GM19438 (cell line): ENCODE measurements around the gene ZNF678.
"Not testable (repeated sequence)": the region's sequence is repeated elsewhere in the genome, so short reads cannot be mapped to it uniquely, and the experiment has no call there.

Experiments
- ATAC-seq: cut with Tn5 transposase; IDR thresholded peaks from one replicate; pipeline ENCODE4 v1.9.1; 2021; ENCODE audit warnings: low read depth; ENCODE audit not compliant: unreplicated experiment

ZNF678 gene

GRCh38 chr1:227589777-227590176 is 26.4 kb downstream of the ZNF678 start:
- ATAC-seq, result not testable (repeated sequence)

DNA sequence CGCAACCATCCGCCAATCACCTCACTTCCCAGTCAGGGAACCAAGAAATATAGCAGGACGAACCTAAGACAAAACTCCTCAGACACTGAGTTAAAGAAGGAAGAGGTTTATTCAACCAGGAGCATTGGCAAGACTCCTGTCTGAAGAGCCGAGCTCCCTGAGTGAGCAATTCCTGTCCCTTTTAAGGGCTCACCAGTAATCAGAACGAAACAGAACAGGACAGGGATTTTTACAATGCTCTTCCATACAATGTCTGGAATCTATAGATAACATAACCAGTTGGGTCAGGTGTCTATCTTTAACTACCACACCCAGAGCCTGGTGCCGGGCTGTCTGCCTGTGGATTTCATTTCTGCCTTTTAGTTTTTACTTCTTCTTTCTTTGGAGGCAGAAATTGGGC is 32.9 kb downstream of the ZNF678 start:
- ATAC-seq, result not testable (repeated sequence)

DNA sequence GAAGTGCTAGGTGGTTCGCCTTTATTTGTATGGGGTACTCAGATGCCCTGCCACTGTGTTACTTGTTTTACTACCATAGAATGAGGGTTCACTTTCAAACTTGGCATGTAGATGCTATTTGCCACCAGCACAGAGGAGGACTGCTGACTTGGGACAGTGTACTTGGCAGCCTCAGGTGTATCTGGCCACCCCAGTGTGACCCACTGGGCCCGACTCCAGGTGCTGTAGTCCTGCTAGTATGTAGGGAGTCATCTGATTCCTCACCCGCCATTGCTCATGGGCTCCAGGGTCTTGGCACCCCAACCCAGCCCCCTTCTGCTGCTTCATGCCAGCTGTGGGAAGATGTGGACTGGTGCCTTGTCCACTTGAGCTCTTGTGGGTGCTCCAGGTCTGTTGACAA is 40.0 kb downstream of the ZNF678 start:
- no peak for ATAC-seq

- ATAC-seq, result no peak
These were observed 41.1 kb downstream of the ZNF678 start for GRCh38 chr1:227604446-227604845.

- ATAC-seq, result not testable (repeated sequence)
These were observed 42.9 kb downstream of the ZNF678 start for GRCh38 chr1:227606271-227606670.

- ATAC-seq, result no peak
These were observed 44.1 kb downstream of the ZNF678 start for GRCh38 chr1:227607336-227607898.

DNA sequence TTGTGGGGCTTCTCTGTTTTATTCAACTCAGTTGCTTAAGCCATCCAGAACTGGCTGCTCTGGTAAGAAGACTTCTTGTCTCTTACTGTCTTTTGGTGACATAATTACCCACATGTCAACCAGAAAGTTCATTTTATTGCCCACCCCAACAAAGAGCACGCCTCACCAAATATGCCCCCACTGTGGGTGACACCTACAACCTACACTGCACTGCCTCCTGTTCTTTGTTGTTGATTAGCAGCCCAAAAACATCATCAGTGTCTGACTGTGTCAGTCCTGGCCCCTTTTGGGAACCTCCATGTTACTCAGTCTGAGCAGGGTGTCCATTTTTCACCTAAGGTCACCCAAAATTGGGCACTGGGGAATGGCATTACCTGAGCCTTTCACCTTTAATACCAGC is 49.3 kb downstream of the ZNF678 start:
- no peak for ATAC-seq

GRCh38 chr1:227613526-227613925 is 50.2 kb downstream of the ZNF678 start:
- no peak for ATAC-seq

DNA sequence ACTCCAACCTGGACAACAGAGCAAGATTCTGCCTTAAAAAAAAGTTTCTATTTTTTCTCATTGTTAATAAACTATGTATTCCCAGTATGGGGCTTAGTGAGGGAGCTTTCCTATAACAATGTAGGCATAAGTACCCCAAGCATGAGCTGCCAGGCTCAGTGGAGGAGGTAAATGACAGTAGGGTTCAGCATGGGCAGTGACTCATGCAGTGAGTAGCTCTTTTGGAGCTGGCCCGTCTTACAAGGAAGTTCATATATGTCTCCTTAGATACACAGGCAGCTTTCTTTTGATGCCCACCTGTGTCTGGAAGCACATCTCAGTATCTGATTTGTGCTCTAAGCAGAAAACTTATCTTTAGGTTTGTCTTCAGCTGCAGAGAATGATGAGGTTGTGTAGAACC is 57.9 kb downstream of the ZNF678 start:
- no peak for ATAC-seq

DNA sequence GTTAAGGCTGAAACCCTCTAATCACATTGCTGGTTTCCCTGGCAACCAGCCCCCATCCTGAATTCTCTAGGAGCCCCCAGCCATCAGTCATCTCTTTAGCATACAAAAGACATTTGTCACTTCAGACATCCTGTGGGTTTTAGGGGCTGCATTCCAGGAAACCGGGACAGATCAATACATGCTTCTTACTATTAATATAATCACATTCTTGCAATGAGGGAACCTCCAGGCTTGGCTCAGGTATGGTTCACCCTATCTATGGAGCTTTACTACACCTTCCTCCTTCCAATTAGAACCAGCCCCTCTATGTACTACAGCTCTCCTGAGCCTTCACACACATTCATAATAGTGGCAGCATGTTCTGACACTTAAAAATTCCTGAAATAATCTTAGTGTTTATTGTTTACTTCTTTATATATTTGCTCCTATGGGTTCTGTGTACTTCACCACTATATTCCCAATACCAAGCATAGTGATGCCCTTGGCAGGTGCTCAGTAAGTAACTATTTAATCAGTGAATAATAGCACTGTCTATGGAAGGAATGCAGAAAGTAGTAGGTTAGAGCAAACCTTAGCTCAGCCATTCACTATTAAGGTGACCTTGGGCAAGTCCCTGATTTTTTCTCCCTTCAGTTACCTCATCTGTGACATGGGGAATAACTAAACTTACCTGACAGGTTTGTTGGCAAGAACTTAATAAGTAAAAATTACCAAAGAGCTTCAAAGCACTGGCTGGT is 59.6 kb downstream of the ZNF678 start:
- no peak for ATAC-seq

DNA sequence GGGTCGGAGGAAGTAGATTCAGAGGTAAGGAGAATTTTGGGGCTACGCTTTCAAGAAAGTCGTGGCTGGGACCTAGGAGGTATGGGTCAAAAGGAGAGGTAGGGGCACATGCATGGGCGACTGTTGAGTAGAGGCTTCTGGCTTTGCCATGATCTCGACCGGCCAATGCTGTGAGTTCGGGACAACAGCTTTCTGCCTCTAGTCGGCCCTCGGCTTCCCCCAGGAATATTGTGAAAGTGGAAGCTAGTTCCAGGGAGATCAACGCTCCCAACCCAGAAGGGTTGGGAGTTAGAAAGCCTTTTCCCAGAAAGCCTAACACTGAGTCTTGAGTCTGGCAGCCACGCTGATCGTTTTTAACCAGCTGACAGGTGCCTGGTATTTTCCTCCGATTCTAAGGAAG is 69.0 kb downstream of the ZNF678 start:
- no peak for ATAC-seq

DNA sequence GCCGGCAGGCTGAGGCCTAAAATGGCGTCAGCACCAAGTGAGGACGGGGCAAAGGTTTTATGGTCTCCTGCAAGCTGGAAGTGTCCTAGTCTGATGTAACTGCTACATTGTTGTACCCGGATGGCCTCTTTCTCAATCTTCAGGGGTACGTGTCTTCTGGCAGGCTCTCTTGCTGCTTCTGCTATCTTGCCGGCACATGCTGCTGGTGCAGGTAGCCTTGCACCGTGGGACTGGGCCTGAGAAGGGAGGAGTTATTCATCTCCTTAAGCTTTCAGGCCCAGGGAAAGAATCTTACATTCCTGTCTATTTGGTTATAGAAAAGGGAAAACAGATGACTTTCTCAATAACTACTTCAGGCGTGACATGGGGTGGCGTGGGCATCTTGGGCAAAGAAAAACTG is 72.2 kb downstream of the ZNF678 start:
- ATAC-seq, result no peak

DNA sequence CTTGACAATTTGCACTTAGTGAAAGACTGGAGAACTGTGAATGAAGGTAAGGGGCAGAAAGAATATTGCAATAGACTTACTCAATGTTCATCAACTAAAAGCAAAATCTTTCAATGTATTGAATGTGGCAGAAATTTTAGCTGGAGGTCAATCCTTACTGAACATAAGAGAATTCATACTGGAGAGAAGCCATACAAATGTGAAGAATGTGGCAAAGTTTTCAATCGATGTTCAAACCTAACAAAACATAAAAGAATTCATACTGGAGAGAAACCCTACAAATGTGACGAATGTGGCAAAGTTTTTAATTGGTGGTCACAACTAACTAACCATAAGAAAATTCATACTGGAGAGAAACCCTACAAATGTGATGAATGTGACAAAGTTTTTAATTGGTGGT is 91.1 kb downstream of the ZNF678 start:
- no peak for ATAC-seq

DNA sequence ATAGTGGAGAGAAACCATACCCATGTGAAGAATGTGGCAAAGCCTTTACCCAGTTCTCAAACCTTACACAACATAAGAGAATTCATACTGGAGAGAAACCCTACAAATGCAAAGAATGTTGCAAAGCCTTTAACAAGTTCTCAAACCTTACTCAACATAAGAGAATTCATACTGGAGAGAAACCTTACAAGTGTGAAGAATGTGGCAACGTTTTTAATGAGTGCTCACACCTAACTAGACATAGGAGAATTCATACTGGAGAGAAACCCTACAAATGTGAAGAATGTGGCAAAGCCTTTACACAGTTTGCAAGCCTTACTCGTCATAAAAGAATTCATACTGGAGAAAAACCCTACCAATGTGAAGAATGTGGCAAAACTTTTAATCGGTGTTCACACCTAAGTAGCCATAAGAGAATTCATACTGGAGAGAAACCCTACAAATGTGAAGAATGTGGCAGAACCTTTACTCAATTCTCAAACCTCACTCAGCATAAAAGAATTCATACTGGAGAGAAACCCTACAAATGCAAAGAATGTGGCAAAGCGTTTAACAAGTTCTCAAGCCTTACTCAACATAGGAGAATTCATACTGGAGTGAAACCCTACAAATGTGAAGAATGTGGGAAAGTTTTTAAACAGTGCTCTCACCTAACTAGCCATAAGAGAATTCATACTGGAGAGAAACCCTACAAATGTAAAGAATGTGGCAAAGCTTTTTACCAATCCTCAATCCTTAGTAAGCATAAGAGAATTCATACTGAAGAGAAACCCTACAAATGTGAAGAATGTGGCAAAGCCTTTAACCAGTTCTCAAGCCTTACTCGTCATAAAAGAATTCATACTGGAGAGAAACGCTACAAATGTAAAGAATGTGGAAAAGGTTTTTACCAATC is 91.7 kb downstream of the ZNF678 start:
- ATAC-seq, result no peak

DNA sequence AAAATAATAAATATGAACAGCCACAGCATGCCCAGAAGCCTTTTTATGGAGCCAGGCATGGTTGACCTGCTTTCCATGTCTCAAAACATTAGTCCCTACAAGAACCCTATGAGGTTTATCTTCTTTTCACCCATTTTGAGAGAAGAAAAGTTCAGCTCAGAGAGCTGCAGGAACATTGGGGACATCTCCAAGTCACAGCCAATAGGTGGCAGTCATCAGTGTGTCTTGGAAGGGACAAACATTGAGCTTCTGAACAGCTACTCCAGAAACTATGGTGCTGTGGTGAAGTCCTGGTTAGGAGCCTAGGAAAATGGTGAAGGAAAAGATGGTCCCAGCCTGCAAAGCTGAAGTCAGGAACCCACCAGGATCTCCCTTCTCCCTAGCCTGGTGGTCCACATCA is 98.1 kb downstream of the ZNF678 start:
- ATAC-seq, result no peak

GRCh38 chr1:227662933-227663332 is 99.6 kb downstream of the ZNF678 start:
- ATAC-seq, result no peak

DNA sequence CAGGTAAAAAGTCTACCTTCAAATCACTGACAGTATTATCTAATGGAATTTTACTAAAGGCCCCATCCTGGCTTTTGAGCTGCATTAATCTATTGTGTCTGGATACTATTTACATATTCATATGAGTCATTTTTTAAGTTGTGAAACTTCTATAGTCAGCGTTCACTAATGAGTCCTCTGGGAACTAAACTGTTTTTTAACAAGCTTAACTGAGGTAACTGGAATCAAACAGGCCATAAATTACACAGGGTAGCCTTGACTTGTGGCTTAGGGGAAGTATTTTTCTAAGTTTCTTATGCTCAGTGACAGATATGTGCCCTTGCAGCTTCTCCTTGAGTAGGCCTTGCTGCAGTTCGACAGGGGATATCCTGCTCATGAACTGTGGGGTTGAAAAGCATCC is 102.9 kb downstream of the ZNF678 start:
- ATAC-seq, result no peak

DNA sequence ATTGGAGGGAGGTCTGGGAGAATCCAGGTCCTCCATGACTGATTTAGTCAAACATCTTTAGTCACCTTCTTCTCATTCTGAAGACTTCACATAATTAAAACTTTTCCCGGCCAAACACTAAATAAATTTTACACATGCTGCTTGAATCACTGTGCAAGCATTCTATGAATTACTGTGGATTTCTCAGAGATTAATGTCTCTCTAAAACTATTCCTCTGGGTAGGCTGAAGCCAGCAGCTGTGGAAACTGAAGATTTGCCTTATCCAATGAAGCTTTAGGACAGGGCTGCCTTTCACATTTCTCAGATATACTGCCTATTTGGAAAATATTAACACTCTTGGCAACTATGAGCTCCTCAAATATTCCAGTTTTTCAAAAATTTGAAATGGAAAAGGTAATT is 110.1 kb downstream of the ZNF678 start:
- ATAC-seq, result no peak

GRCh38 chr1:227685807-227686206 is 122.5 kb downstream of the ZNF678 start:
- ATAC-seq, result no peak

DNA sequence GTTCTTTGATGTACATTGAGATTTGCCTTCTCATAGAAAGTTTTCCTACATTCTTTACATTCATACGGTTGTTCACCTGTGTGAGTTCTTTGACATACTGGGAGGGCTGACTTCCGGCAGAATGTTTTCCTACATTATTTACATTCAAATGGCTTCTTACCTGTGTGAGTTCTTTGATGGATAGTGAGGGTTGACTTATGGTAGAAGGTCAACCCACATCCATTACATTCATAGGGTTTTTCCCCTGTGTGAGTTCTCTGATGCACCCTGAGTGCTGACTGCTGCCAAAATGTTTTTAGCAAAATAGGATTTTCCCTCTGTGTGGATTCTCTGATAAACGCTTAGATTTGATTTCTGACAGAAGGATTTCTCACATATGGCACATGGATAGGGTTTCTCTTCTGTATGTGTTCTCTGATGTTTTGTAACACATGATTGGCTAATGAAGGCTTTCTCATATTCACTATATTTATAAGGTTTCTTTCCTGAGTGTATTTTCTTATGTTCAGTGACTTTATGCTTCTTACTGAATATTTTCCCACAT is 134.0 kb downstream of the ZNF678 start:
- no peak for ATAC-seq

GRCh38 chr1:227701631-227702030 is 138.3 kb downstream of the ZNF678 start:
- not testable (repeated sequence) for ATAC-seq
